ENCODE results near the gene AKAP12. TPM values are rescaled to one million over a fixed set of nuclear protein-coding genes. Genes with fewer than 3 reads are reported as not detected.

Gene AKAP12
- total RNA-seq, 2 donors from 2014 or later: 102 to 167 TPM

GRCh38 chr6:151205721-151206600 is 33.8 kb upstream of the AKAP12 start:
- Histone ChIP-seq H3K4me1 (ENCODE audit: control insufficient read depth in 1 of 2, low read depth in 2 of 2) (no peaks in the 10 kb centered on the region), H3K9me3 (peaks cover under 1% of the 10 kb centered on the region), H3K4me3 (no peak overlapping the region), H3K27ac (no peak overlapping the region), H3K36me3 (no peaks in the 10 kb centered on the region), H3K27me3 (replicated peaks; ENCODE audit: insufficient read depth) (no peaks in the 10 kb centered on the region)
- TF ChIP-seq CTCF (IDR thresholded peaks at IDR 0.05): no peak
- no peak for ATAC-seq (ENCODE audit: insufficient number of reproducible peaks, low FRiP score, low read depth)
- DNase-seq (ENCODE audit: low spot score): no peak

- H3K9me3 ChIP-seq: peaks cover 5% of the 10 kb centered on the region
- ATAC-seq (ENCODE audit: insufficient number of reproducible peaks, low FRiP score, low read depth) (no peak), DNase-seq (ENCODE audit: low spot score) (no peak)
- H3K36me3 ChIP-seq: no peaks in the 10 kb centered on the region
- TF ChIP-seq CTCF (IDR thresholded peaks at IDR 0.05): no peak
- no peak overlapping the region for H3K27ac ChIP-seq
- no peaks in the 10 kb centered on the region for H3K27me3 ChIP-seq (replicated peaks; ENCODE audit: insufficient read depth)
- H3K4me3 ChIP-seq: no peak overlapping the region
- no peaks in the 10 kb centered on the region for H3K4me1 ChIP-seq (ENCODE audit: control insufficient read depth in 1 of 2, low read depth in 2 of 2)
These were observed 32.1 kb upstream of the AKAP12 start for GRCh38 chr6:151207674-151208073.

GRCh38 chr6:151209071-151209831 is 30.5 kb upstream of the AKAP12 start:
- Histone ChIP-seq H3K27ac (no peak overlapping the region), H3K4me1 (ENCODE audit: control insufficient read depth in 1 of 2, low read depth in 2 of 2) (no peaks in the 10 kb centered on the region), H3K36me3 (no peaks in the 10 kb centered on the region), H3K9me3 (peaks cover 5% of the 10 kb centered on the region), H3K4me3 (no peak overlapping the region), H3K27me3 (replicated peaks; ENCODE audit: insufficient read depth) (no peaks in the 10 kb centered on the region)
- no peak for TF ChIP-seq CTCF (IDR thresholded peaks at IDR 0.05)
- no peak for ATAC-seq (ENCODE audit: insufficient number of reproducible peaks, low FRiP score, low read depth)
- no peak for DNase-seq (ENCODE audit: low spot score)

- no peaks in the 10 kb centered on the region for H3K27me3 ChIP-seq (replicated peaks; ENCODE audit: insufficient read depth)
- no peak for TF ChIP-seq CTCF (IDR thresholded peaks at IDR 0.05)
- no peak for DNase-seq (ENCODE audit: low spot score)
- H3K27ac ChIP-seq: no peak overlapping the region
- no peak overlapping the region for H3K4me3 ChIP-seq
- no peaks in the 10 kb centered on the region for H3K4me1 ChIP-seq (ENCODE audit: control insufficient read depth in 1 of 2, low read depth in 2 of 2)
- H3K9me3 ChIP-seq: peaks cover 5% of the 10 kb centered on the region
- no peak for ATAC-seq (ENCODE audit: insufficient number of reproducible peaks, low FRiP score, low read depth)
- H3K36me3 ChIP-seq: no peaks in the 10 kb centered on the region
These were observed 28.7 kb upstream of the AKAP12 start for GRCh38 chr6:151211075-151211474.

- Histone ChIP-seq H3K27ac (no peak overlapping the region), H3K9me3 (peaks cover 5% of the 10 kb centered on the region), H3K4me3 (no peak overlapping the region), H3K36me3 (no peaks in the 10 kb centered on the region), H3K27me3 (replicated peaks; ENCODE audit: insufficient read depth) (no peaks in the 10 kb centered on the region), H3K4me1 (ENCODE audit: control insufficient read depth in 1 of 2, low read depth in 2 of 2) (no peaks in the 10 kb centered on the region)
- DNase-seq (ENCODE audit: low spot score) (no peak), ATAC-seq (ENCODE audit: insufficient number of reproducible peaks, low FRiP score, low read depth) (no peak)
- TF ChIP-seq CTCF (IDR thresholded peaks at IDR 0.05): no peak
These were observed 26.4 kb upstream of the AKAP12 start for GRCh38 chr6:151213352-151213751.

All from thoracic aorta (tissue), 2 donors.